GM21529 (cell line): Measurements from ENCODE around the gene STOML1.
"Not testable (repeated sequence)": the region's sequence is repeated elsewhere in the genome, so short reads cannot be mapped to it uniquely, and the experiment has no call there.

ENCODE experiments used
- ATAC-seq: cut with Tn5 transposase; IDR thresholded peaks from one replicate; pipeline ENCODE4 v1.9.1; 2021; ENCODE audit not compliant: unreplicated experiment

Gene STOML1

DNA sequence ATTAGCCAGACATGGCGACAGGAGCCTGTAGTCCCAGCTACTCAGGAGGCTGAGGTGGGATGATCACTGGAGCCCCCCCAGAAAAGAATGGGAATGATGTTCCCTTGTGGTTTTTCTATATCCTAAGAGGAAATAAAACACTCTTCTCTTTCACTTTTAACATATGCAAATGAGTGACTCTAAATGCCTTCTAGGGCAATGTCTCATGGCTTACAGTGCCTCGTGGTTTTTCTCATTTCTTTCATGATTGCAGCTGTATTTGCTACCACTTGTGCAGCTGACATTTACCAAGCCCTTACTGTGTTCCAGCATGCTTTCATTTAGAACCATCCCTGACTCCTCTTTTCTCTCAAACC is 26.4 kb downstream of the STOML1 start:
- ATAC-seq: peak; percentile 72

DNA sequence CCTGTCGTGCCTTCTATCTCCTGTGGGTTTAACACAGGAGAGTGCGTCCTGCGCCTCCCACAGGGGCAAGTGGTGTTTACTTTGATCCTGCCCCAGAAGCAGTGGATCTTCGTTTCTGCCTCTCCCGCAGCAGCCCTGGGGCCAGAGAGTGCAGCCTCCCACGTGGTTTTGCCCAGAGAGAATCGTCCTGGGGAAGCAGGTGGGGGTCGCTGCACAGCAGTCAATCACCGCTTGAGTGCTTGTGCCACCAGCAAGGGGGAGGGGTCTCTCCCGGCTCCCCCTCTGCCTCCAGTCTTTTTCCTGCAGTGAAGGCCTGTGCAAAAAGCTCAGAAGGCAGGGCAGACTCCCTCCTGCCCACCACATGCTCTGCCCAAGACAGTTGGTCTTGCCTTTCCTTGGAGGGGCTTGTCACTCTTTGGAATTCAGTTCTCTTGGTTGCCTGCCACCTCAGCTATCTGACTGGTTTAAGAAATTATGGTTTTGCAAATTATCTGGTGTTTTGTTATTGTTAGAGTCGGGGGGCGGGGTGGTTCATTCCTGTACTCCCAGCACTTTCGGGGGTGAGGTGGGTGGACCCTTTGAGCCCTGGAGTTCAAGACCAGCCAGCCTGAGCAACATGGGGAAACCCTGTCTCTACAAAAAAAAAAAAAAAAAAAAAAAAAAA is 26.9 kb downstream of the STOML1 start:
- ATAC-seq: peak; percentile 39

DNA sequence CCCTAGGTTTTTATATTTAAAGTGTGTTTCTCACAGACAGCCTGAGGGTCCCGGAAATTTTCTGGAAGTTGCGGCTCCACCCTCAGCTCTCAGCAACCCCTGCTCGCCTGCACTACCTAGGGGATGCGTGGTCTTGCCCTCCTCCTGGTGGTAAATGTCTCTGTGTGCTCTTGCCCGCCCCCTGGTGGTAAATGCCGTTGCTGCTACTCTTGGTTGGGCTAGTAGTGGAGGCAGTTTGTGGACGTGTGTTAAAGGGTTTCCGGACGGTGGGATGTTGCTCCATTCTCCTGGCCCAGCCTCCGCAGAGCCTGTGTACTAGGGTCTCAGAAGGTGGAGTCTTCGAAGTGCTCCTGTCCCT is 27.4 kb downstream of the STOML1 start:
- ATAC-seq: peak; percentile 52

DNA sequence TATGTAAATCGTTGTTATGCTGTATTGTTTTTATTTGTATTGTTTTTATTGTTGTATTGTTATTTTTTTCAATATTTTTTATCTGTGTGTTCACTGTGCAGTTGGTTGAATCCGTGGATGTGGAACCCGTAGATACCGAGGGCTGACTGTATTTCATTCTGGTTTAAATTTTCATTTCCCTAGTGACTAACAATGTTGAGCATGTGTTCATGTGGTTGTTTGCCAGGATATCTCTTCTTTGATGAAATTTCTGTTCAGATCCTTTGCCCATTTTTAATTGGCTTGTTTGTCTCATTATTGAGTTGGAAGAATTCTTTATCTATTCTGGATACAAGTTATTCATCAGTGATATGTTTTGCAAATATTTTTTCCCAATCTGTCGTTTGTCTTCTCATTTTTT is 29.7 kb downstream of the STOML1 start:
- no peak for ATAC-seq

DNA sequence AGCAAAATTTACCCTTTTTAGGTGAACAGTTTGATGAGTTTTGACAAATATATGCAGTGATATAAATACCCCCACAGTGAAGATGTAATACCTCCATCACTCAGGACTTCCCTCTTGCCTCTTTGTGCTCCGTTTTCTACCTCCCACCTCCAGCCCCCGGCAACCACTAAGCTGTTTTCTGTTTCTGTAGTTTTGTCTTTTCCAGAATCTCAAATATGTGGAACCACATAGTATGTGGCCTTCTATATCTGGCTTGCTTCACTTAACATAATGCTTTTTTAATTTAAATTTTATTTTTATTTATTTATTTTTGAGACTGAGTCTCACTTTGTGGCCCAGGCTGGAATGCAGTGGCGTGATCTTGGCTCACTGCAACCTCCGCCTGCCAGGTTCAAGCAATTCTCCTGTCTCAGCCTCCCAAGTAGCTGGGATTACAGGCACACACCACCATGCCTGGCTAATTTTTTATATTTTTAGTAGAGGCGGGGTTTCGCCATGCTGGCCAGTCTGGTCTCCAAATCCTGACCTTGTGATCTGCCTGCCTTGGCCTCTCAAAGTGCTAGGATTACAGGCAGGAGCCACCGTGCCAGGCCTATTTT is 31.5 kb downstream of the STOML1 start:
- ATAC-seq: not testable (repeated sequence)

DNA sequence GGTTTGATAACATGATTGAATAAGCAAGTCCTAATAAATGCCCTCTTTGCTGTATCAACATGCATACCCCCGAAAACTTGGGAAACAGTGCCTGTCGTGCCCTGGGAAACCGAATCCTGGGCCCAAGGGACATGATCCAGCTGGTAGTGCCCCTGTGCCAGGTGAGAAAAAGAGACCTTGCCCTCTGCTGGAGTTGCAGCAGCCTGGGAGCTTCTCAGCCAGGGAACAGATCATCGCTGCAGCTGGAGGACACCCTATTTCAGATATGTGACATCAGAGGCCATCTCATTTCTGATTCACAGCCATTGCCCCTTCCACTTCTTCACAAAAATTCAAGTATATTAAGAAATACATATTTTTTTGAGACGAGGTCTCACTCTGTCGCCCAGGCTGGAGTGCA is 32.3 kb downstream of the STOML1 start:
- no peak for ATAC-seq

DNA sequence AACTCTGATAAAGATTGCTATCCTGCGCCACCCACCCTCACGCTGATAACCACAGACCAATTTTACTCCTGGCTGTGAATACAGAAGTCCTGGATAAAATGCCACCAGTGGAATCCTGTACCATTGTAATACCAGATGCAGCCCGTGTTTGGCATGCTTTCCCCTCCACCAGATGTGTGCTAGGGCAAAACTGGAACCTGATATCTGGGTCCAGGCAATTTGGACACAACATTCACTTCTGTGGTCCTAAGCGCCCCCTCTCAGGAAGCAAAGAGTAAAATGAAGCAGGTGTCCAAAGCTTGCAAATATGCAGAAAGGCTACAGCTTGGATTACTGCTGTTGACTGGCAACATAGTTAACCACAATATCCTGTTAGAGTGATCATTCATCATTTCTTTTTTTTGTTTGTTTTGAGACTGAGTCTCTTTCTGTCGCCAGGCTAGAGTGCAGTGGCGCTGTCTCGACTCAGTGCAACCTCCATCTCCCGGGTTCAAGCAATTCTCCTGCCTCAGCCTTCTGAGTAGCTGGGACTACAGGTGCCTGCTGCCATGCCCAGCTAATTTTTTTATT is 33.0 kb downstream of the STOML1 start:
- ATAC-seq: no peak

DNA sequence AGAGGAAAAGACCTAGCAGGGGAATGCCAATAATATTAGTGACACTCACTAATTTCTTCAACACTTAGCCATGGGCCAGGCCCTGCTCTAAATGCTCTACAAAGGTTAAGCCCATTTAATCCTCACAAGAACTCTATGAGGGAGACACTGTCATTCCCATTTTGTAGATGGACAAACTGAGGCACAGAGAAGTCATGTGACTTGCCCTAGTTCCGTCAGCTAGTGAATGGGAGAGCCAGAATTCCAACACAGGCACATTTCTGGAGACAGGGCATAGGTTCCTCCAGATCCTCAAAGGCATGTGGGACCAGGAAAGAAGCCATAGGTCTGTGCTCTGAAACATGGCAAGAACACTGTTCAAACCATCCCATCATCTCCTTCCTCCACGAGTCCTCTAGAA is 34.3 kb downstream of the STOML1 start:
- no peak for ATAC-seq

DNA sequence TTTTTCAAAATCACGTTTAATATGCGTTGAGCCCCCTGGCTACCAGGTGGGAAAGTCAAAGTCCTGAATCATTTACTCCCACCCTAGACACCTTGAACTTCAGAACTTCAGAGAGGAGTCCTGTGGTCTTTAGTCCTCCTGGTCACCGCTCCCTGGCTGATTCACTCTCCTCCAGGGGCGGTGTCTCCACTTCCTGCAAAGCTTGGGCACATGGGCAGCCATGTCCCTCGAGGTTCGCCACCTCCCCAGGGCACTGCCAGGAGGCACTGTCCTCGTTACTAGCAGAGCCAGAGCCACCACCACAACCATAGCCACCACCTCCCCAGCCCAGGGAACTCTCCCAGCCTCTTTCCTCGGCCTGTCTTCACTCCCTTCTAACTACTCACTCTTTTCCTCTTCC is 34.8 kb downstream of the STOML1 start:
- no peak for ATAC-seq

DNA sequence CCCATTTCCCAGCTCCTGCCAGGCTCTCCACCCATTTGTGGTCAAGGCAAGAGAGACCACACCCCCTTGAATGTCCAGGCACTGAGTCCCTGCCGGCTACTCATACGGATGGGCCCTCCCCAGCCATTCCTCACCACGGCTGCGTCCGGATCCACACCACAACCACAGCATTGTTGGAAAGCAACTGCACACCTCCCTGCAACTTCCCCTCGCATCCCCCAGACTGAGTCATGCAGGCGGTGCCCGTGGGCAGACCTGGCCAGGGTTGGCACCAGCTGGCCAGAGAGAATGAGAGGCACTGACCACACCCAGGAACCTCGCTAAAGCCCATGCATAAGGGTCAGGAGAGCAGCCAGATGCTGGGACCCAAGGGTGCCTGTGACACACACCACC is 35.4 kb downstream of the STOML1 start:
- ATAC-seq: no peak

DNA sequence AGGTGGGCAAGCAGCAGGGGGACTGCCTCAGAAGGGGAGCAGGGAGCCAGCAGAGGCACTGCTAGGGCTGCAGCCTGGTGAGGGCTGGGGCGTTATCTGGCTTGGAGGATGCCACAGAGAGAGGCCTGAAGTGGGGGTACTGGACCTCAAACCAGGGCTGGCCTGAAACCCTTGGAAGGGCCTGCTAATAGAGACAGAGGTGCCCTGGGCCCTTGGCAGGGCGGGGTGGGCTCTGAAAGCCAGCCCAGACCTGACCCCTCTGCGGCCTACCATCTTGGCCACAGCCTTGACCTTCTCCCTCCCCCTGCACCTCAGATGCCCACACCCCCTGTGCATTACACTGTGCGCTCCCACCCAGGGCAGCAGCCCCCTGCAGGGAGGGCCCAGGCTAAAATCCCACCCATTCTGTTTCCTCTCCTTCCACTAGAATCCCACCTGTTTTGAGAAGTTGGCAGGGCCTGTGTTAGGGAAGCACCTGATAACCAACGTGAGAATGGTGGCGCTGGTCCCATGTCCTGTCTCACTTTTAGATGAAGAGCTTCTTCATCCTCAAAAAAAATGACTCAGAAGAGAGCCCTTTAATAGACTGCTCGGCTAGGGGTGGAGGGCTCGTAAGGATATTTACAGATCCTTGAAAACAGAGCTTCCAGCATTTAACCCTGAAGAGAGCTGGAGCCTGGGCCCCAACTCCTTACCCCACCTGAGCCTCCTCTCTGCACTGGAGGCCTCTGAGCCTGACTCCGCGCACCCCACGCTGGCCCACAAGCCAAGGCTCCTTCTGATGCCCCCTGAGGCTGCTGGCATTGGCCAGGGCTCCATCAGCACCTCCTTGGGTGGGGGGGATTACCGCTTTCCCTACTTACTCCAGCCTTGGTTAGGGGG is 36.0 kb downstream of the STOML1 start:
- ATAC-seq: no peak

DNA sequence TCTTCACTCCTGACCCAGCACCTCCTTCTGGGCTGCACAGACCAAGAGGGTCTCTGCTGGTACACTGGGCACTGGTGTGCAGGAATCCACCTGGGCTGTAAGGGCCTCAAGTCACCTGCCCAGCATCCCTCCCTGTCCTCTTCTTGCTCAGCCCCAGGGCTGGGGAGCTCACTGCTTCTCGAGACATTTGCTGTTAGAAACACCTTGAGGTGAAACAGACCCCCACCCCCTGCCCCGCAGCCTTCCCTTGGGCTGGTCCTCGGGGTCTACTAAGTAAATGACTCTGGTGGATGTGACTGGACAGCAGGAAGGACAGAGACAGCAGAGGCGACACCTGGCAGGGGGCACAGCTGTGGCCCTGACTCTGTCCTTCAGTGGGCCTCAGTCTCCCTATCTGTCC is 36.8 kb downstream of the STOML1 start:
- ATAC-seq: no peak

DNA sequence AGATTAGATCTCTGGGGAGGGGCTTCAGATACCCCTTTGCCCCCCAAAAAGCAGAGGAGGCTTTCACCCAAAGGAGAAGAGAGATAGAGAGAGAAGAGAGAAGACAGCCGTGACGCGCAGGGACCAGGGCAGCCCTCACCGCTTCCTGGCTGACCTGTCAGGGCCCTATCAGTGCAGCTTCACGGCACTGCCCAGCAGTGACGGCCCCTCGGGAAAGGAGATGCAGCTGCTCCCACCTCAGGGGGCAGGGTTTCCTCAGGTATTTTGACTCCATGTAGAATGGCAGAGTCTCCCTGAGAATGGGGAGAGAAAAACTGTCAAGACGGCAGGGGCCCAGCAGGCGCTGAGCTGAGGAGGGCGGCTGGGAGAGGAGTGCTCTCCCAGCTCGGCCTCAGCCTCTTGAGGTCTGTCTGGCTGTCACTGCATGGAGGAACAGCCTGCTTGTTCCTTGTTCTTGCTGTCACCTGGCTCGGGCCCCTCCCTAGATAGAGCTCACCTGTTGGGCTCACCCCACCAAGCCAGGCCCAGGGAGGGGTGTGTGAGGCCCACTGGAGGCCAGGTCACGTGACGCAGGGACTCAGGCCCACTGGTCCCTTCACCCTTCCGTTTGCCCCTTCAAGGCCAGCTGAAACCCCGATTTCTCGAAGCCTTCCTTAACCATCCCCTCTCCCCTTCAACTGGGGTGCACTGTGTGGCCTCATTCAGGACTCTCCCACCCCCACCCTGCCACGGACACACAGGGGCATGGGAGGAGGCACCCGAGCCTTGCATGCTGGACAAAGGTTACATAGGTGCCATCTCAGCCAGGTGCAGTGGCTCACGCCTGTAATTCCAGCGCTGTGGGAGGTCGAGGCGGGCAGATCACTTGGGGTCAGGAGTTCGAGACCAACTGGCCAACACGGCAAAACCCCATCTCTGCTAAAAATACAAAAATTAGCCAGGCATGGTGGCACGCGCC is 37.6 kb downstream of the STOML1 start:
- ATAC-seq: no peak

DNA sequence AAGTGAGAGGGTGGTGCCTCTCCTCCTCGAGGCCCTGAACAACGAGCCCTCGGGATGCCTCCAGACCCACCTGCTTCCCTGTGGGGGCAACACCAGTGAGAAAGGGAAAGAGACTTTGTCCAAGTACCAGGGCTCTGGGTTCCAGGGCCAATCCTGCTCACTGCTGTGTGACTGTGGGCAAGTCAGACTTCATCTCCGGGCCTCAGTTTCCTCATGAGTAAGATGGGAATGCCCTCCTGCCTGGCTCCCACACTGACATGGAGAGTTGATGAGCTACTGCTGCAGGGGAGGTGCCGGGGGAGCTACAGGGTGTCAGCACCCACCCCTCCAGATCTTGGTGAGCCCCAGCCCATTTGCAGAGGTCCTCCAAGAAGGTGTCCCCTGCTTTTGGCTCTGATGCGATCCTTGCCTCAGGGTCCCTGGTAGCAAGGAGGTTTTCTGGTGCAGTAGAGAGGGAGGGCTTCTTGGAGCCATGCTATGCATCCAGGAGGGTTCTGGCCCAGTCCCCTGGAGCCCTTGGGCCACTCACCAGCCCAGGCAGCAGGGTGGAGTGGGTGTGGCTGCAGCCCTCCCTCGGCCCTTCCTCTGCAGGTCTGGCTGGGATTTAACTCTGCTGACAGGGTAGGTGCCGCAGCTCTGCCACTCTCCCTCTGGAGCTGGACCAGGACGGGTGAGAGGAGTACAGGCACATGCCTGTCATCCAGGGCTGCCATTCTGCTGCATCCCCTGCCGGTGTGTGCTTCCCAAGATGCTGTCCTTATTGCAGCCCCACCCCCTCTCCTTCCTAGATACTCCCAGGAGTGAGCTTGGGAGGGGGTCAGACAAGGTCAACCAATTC is 39.0 kb downstream of the STOML1 start:
- no peak for ATAC-seq

DNA sequence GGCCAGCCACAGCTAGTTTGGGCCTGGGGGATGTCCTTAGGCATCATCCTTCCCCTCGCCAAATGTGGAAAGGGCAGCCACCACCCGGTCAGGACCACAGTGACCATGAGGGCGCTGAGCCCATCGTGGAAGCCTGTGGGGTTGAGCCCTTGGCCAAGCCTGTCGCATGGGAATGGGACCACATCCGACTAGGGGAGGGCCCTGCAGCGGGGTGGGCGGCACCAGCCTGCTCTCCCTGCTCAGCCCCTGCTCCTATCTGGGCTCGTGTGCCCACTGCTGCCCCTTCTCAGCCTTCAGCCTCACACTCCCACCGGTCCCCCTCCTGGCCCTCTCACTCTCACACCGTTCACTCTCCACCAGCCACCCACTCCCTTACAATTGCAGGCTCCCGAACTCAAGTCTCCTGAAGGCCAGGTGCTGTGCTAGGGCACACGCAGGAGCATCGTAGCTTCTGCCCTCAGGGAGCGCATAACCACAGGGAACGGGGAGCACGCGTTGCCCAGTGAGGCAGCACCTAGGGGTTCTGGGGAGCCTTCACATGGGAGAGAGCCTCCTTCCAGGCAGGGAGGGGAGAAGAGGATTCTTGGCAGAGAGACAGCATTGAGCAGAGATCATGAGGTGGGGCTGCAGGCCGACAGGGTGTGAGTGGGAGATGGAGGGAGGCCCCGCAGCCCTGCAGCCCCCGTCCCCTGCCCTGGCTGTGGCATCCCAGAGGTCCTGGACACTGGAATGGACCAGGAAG is 39.8 kb downstream of the STOML1 start:
- no peak for ATAC-seq

DNA sequence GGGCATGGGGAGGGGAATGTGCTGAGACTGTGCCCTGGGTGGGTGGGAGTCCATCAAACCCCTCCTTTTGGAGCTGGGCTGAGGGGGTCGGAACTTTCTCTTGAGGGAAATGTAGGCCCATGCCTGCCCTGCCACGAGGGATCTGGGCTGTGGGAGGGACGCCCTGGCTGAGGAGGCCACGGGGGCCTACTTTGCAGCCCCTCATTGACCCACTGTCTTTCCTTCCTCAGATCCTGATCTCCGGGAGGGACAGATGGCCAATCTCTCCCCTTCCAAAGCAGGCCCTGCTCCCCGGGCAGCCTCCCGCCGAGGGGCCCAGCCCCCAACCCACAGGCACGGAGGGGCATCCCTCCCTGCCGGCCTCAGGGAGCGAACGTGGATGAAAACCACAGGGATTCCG is 40.5 kb downstream of the STOML1 start:
- no peak for ATAC-seq

DNA sequence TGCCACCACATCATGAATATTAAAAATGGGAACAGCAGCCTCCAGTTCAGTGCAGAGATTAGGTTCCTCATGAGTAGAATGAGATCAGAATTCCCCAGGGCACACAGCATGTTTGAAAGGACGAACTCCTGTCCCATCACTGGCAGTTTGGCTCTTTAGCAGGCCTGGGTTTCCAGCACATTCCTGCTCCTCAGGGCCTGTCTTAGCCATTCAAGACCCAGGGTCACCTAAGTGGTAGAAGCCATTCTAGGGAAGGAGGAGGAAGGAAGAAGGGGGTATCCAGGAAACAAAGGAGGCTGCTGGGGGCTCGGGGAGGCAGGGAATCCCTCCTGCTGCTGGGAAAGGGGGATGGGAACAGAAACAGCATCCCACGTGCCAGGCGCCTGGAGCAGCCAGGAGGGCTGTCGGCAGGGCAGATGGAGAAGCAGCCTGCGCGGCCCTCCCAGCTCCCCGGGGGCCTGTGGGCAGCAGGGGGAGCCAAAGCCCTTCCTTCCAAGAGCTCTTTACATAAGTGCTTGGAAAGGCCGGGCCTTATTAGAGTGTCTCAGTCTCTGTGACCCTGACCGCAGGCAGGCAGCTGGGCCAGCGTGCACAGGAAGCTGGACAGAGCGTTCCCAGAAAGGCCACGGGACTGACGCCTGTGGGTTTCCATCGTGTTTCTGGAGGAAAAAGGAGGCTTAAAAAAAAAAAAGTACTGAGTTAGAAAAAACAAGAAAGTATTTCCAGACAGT is 41.1 kb downstream of the STOML1 start:
- no peak for ATAC-seq

DNA sequence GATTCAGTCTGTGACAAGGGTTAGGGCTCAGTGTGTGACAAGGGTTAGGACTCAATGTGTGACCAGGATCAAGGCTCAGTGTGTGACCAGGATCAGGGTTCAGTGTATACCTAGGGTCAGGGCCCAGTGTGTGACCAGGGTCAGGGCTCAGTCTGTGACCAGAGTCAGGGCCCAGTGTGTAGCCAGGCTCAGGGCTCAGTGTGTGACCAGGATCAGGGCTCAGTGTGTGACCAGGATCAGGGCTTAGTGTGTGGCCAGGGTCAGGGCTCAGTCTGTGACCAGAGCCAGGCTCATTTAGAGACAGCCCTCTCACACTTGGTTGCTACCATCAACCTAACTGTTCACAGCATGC is 41.6 kb downstream of the STOML1 start:
- ATAC-seq: no peak

DNA sequence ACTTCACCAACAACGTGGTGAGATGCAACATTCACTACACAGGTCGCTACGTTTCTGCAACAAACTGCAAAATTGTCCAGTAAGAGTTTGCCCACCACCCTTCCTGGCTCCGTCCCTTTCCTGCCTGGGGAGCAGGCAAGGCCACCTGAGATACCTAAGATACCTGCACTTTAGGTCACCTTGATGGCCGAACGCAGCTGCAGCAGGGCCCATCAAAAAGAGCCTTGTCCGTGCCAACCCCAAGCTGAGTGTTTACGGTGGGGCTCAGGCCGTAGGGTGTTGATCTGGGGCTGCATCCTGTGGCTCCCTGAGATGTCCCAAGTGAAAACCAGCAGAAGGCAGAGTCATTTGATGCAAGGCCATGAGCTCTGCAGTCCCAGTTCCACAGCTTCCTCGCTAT is 42.6 kb downstream of the STOML1 start:
- ATAC-seq: no peak
